Activated CD4-positive, alpha-beta T cell treated with anti-CD3 and anti-CD28 coated beads, Interleukin-2, amount 50 U/mL, for 24 hours (primary cell): ENCODE data around the gene TNFSF15.
A peak's percentile ranks its signal among the peaks of the same experiment; 100 is the strongest.
"Not testable (repeated sequence)": the region's sequence is repeated elsewhere in the genome, so short reads cannot be mapped to it uniquely, and the experiment has no call there.

Experiments
- DNase-seq, 2 donors: peaks; one replicate each; pipeline ENCODE4 v3.0.0-alpha.2; 2020; ENCODE audit warnings: low read depth in 1 of 2, low spot score in 1 of 2

Gene TNFSF15

DNA sequence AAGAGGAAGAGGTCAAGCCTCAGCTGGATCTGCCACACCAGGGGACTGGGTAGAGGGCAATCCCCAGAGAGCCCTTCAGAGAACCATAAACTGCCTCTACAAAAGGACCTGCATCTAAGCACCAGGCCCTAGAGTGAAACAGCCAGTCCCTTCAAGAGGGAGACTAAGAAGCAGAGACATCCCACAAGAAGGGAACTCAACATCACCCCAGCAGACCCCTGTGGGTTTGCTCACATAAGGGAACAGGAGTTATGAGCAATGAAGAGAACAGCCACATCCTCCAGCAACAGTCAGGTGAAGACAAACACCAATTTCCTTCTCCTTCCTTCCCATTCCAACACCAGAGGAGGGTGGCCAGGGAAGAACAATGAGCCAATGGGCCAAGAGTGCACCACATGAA is 48.9 kb downstream of the TNFSF15 start:
- no peak for DNase-seq

DNA sequence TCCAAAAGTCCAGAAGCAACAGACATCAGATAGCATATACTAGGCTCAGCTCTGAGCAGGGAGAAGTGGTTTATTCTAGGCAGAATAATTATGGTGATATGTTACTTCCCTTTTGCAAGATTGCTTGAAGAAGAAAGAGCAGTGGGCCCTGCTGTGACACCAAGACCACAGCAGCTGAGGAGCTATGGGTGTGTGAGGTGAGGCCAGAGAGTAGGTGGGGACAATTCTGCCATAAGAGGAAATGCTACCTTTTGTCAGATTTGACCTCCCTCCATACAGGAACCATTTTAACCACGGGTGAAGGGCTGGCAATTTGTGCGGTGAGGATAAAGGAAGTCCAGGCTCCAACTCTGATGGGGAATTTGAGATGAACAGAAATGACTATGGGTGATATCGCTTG is 51.3 kb downstream of the TNFSF15 start:
- no peak for DNase-seq

DNA sequence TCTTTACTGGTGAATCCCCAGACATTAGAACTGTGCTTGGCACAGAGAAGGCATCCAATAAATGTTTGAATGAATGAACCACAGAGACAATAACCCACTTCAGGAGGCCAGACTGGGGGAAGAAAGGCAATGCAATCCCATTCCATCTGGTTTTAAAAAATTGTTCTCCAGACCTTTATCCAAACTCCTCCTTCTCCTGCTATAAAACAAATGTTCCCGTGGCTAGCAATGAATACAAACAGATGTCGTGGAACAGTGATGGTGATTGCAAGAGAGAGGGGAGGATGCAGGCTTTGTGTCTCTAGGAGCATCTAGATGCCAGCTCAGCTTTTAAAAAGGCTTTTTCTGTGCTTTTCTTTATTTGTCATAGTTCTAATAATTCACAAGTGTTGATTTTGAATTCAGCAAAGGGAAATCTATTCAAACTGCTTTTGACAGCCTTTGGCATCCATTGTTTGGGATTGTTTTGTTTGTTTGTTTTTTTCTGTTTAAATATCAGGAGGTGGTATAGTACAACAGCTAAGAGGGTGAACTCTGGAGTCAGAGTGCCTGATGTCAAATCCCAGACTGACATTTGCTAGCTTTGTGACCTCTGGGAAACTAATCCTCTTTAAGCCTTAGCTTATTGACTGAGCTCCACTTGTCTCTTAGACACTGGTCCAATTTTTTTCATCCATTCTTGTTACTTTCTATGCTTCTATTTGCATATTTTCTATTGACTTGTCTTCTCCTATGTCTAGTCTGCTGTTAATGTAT is 59.1 kb downstream of the TNFSF15 start:
- DNase-seq = no peak

DNA sequence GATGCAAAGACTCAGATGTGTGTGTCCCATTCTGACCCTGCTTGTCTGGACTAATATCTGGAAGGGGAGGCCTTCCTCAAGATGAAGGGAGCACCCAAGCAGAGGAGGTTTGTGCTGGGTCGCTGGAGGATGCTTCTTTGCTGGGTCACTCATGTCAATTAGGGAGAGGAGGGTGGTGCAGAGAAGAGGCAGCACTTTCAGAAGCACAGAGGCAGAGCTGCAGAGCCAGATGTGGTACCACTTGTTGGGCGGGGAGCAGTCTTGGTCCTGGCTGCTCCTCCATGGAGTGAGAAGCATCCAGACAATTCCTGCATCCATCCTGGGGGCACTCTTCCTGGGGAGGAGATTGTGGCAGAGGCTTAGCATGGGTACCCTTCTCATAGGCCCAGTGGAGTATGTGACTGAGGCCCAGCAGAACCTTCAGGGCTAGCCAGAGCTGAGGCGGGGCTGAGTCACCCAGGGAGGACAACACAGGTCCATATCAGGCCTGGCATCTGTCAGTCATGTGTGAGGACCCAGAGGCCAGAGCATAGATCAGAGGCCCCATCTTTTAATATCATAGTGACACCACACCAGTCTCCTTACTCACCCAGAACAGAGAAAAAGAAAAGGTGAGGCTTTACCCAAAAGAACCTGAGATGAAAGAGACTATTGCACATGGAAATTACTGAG is 59.8 kb downstream of the TNFSF15 start:
- DNase-seq = no peak

DNA sequence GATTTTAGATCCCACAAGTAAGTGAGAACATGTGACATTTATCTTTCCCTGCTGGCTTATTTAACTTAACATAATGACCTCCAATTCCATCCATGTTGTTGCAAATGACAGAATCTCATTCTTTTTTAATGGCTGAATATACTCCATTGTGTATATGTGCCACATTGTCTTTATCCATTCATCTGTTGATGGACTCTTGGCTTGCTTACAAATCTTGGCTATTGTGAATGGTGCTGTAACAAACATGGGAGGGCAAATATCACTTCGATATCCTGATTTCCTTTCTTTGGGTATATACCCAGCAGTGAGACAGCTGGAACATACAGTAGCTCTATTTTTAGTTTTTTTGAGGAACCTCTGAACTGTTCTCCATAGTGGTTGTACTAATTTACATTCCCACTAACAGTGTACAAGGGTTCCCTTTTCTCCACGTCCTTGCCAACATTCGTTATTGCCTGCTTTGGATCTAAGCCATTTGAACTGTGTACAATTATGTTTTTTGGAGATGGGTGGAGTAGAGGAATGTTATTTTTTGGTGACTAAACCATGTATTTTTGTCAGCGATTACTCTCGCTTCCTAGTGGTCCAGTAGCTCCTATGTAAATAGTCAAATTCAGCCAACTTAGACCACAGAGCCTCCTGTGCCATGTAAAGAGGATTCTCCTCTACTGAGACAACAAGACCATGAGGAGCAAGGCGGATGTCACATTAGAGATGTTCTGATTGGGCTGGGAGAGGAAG is 60.6 kb downstream of the TNFSF15 start:
- DNase-seq = no peak

DNA sequence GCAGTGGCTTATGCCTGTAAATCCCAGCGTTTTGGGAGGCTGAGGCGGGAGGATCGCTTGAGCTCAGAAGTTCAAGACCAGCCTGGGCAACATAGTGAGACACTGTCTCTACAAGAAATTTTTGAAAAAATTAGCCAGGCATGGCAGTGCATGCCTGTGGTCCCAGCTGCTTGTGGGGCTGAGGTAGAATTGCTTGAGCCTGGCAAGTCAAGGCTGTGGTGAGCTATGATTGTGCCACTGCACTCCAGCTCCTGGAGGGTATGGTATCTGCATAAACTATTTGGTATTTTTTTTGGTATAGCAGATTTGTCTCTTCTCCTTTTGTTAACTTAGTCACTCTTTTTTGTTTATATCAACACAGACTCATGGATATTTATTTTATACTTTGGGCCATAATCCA is 62.4 kb downstream of the TNFSF15 start:
- DNase-seq = no peak

DNA sequence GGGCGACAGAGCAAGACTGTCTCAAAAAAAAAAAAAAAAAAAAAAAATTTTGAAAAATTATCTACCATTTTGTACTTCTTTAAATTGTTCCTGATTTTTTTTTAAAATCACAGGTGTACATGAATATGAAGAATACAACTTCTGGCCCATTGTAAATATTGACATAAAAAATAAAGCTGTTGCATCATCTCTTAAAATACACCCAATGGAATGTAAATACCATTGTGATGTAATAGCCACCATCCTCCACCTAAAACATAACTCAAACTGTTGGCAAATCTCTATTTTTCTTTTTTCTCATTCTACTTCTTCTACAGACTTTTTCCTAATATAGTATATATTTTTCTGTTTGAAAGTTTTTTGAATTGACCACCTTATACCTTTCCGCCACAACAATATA is 62.9 kb downstream of the TNFSF15 start:
- no peak for DNase-seq

DNA sequence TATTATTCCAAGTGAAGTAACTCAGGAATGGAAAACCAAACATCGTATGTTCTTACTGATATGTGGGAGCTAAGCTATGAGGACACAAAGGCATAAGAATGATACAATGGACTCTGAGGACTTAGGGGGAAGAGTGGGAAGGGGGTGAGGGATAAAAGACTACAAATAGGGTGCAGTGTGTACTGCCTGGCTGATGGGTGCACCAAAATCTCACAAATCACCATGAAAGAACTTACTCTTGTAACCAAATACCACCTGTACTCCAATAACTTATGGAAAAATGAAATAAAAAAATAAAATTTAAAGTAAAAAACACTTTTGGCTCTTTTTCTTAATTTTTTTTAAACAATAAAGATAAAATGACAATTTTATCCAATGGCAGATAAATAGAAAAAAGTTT is 64.3 kb downstream of the TNFSF15 start:
- not testable (repeated sequence) for DNase-seq

DNA sequence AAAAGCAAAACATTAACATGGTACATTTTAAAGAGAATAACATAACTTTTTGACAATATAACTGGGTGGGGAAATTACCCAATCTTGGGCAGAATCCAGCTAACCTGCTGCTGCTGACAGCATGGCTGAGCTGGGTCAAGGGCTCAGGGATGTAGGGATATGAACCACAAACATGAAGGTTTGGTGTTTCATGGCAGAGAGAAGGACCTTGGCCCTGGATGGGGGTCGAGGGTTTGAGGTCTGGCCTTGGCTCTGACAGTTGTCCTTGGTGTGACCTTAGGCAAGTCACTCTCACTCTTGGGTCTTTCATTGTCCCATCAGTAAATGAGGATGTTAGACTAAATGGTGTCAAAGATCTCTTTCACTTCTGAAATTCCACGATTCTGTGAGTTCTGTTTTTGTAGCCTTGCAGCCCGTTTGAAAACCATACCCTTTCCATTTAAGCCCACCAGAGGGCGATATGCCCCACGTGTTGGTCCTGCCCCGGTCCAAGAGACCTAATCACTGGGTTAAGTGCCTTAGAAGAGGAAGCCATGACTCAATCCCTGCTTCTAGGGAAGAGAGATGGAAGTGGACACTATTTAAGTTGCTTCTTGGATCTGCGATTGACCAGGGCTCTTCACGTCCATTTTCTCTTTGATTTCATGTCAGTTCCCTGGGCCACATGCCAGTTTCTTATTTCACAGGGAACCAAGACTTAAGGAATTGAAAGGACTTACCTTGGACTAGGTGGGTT is 67.1 kb downstream of the TNFSF15 start:
- peak; percentile 49 to 71 for DNase-seq

DNA sequence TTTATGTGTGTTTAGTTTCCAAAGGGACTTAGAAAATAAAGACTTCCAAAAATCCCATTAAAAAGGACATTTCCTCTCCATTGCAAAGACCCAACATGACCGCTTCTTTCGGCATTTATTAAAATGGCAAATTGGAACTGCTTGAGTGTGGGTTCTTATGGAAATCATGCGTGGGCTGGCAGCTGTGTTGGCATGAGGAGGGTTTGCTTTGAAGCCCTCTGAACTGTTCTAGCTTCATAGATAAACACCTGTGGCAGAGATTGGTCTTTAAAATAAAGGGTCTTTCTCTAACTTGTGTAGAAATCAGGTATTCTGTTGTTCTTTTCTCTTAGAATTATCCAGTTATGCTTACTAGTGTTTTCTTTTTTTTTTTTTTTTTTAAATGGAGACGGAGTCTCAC is 68.0 kb downstream of the TNFSF15 start:
- no peak for DNase-seq

DNA sequence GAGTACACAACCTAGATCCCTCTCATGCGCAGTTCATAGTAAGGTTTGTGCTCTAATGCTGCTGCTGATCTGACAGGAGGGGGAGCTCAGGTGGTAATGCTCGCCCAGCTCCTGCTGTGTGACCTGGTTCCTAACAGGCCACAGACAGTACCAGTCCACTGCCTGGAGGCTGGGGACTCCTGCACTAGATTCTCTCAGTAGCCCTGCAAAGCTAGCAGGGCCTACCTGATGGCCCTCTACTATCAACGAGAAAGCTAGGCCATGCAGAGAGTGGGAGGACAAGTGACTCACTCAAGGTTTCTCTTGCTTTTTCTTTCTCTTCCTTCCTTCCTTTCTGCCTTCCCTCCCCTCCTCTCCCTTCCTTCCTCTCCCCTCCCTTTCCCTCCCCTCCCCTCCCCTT is 68.7 kb downstream of the TNFSF15 start:
- DNase-seq = peak in 1 of 2 donors; percentile 40

DNA sequence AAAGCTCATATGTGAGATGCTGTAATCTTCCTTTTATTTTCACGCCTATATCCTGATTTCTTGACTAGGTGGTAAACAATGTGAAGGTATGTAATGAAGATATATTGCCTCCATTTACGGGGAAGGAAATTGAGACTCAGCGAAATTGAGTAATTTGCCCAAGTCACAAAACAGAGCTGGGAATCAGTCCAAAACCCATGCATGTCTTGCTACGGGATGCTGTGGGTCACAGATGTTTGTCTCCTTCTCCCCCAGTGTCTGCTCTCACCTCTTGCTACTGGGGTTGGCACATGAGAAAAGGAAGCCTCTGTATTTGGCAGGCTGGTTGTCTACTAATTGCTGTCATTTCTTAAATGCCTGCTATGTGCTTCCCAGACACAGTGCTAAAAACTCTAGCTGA is 70.1 kb downstream of the TNFSF15 start:
- no peak for DNase-seq

DNA sequence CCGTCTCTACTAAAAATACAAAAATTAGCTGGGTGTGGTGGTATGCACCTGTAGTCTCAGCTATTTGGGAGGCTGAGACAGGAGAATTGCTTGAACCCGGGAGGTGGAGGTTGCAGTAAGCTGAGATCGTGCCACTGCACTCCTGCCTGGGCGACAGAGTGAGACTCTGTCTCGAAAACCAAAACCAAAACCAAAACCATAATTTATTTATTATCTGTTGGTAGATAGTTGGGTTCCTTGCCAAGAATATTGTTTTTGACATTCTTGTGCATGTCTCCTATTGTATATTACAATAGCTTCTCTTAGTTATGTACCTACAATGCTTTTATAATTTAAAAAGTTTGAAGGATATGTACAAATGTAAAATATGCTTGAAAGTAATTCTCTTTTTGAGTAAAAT is 70.7 kb downstream of the TNFSF15 start:
- DNase-seq = not testable (repeated sequence)
